Medulla oblongata (tissue), 1 donor: Measurements from ENCODE around the gene SERHL2.
"Not testable (repeated sequence)": the region's sequence is repeated elsewhere in the genome, so short reads cannot be mapped to it uniquely, and the experiment has no call there.

Source experiments
- DNase-seq: peaks from one replicate; pipeline ENCODE4 v3.0.0-alpha.2; 2015; ENCODE audit errors: extremely low spot score

Gene SERHL2

GRCh38 chr22:42535082-42535731 is 18.5 kb upstream of the SERHL2 start:
- DNase-seq: not testable (repeated sequence)

DNA sequence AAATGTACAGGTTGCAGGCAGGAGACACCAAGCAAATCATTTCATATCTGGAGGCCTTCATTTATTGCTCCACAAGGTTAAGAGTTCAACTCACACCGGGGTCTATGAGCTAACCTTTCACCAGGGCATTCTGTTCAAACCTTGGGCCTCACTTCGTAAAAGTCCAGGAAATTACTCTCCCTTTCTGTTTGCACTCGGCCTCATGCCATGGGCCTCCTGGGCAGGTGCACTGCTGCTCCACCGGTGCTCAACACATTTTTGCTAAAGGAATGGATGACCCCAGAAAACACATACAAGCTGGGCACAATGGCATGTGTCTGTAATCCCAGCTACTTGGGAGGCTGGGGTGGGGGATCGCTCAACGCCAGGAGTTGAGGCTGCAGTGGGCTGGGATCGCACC is 17.6 kb upstream of the SERHL2 start:
- DNase-seq: no peak

DNA sequence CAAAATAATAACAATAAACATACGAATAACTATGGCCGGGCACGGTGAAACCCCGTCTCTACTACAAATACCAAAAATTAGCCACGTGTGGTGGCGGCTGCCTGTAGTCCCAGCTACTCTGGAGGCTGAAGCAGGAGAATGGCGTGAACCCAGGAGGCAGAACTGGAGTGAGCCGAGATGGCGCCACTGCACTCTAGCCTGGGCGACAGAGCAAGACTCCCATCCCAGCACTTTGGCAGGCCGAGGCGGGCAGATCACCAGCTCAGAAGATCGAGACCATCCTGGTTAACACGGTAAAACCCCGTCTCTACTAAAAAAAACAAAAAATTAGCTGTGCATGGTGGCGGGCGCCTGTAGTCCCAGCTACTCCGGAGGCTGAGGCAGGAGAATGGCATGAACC is 17.1 kb upstream of the SERHL2 start:
- not testable (repeated sequence) for DNase-seq

DNA sequence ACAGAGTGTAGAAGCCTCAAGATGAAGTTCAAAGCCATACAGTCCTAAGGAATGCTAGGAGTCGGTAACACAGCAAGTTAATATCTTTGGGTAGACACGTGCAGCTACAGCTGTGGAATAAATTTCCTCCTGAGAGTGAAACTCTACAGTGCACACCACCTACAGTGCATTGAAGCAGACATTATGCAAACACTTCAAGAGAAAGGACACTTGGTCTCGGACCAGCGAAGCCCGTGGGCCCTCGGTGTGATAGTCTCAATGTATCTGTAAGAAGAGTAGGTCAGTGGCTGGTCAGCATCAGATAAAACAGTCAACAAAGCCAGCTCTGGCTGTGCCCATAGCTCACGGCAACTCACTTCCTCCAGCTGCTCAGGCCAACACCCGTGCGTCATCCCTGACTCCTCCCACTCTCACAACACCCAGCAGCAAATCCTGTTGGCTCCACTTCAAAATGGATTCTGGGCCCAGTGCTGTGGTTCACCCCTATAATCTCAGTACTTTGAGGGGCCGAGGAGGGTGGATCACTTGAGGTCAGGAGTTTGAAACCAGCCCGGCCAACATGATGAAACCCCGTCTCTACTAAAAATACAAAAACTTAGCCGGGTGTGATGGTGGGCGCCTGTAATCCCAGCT is 16.4 kb upstream of the SERHL2 start:
- not testable (repeated sequence) for DNase-seq

DNA sequence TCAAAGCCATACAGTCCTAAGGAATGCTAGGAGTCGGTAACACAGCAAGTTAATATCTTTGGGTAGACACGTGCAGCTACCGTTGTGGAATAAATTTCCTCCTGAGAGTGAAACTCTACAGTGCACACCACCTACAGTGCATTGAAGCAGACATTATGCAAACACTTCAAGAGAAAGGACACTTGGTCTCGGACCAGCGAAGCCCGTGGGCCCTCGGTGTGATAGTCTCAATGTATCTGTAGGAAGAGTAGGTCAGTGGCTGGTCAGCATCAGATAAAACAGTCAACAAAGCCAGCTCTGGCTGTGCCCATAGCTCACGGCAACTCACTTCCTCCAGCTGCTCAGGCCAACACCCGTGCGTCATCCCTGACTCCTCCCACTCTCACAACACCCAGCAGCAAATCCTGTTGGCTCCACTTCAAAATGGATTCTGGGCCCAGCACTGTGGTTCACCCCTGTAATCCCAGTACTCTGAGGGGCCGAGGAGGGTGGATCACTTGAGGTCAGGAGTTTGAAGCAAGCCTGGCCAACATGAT is 14.5 kb upstream of the SERHL2 start:
- DNase-seq: not testable (repeated sequence)

GRCh38 chr22:42544686-42545085 is 9.1 kb upstream of the SERHL2 start:
- DNase-seq: no peak

DNA sequence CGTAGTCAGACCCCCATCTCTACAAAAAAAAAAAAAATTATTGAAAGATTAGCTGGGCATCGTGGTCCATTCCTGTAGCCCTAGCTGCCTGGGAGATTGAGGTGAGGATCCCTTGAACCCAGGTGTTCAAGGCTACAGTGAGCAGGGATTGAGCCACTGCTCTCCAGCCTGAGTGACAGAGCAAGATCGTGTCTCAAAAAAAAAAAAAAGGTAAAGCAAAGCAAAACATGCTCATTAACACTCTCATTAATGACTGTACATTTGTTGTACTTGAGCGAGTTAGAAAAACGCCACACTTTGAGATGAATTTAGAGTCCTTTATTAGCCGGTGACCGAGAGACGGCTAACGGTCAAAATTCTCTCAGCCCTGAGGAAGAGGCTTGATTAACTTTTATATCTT is 6.2 kb upstream of the SERHL2 start:
- no peak for DNase-seq

- not testable (repeated sequence) for DNase-seq
Measured at GRCh38 chr22:42548126-42548525, 5.6 kb upstream of the SERHL2 start.

DNA sequence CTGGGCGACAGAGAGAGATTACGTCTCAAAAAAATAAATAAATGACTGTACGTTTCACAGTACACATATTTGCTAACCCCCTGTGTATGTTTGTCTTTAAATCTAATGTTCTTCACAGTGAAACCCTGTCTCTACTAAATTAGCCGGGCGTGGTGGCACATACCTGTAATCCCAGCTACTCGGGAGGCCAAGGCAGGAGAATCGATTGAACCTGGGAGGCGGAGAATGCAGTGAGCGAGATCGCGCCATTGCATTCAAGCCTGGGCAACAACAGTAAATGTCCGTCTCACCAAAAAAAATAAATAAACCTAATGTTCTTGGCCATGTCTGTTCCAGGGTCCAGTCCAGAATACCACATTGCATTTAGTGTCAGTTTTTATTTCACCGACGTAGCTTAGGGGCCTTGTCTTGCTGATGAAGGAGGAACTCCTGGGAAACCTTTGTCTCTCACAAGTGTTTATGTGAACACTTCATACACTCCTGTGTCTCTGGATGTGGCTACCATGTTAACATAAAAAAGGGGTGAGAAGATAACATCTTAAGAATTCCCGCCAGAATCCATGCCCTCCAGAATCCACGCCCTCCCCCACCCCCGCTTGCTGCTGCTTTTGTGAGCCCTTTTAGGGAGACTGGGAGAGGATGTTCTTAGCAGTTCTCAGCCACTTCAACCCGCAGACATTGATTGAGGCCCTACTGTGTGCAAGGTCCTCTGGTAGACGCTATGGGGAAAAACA is 5.0 kb upstream of the SERHL2 start:
- DNase-seq: no peak

- DNase-seq: no peak
Measured at GRCh38 chr22:42549331-42550060, 4.3 kb upstream of the SERHL2 start.

DNA sequence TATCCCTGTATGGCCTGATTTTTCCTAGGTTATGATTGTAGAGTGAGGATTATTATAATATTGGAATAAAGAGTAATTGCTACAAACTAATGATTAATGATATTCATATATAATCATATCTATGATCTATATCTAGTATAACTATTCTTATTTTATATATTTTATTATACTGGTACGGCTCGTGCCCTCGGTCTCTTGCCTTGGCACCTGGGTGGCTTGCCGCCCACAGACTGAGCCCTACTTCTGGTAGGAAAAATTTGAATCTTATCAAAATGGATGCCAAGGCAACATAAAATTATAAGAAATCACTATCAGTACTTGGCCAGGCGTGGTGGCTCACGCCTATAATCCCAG is 1.5 kb upstream of the SERHL2 start:
- DNase-seq: not testable (repeated sequence)

DNA sequence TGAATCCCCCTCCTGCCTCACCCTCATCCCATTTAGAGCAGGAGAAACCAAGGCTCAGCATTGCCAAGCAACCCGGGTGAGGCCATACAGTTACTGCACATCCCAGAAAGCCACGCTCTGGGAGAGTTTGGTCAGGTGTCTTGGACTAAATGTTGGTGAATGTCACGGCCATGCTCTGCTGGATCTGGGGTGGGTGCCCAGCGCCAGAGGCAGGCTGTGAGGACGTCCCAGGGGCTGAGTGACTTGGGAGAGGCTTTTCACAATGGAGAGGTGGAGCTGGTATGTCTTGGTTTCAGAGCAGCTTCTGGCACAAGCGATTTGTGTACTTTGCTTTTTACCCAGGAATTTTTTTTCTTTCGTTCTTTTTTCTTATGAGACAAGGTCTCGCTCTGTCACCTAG is 6.6 kb downstream of the SERHL2 start:
- no peak for DNase-seq

DNA sequence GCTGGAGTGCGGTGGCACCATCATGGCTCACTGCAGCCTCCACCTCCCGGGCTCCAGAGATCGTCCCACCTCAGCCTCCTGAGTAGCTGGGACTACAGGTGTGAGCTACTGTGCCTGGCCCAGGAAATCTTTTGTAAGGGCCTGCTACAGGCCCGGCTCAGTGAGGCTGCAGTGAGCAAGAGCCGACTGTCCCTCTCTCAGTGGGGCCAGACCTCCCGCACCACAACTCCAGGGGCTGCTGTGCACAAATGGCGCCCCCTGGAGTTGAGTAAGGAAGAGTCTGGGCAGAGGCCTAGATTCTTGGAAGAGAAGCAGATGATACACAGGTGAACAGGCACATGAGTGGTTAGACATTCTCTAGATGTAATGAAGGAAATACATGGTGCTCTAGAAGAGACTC is 7.0 kb downstream of the SERHL2 start:
- DNase-seq: no peak

DNA sequence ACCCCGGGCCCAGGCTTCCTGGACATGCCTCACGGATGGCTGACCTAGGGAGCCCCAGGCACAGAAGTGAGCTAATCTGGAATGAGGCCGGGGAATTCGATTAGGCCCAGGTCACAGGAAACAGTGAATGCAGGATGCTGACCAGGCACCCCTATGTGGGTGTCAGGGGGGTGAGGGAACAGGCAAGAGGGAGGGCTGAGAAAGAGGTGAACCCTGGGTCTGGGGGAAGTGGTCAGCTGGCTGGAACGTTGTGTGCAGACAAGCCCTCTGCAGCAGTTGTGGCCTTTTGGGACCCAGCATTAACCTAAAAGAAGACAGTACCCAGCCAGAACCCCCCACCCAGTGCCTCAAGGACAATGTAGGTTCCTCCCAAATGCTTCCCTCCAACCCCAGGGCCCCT is 8.1 kb downstream of the SERHL2 start:
- DNase-seq: no peak

- no peak for DNase-seq
Measured at GRCh38 chr22:42562279-42562678, 8.5 kb downstream of the SERHL2 start.

DNA sequence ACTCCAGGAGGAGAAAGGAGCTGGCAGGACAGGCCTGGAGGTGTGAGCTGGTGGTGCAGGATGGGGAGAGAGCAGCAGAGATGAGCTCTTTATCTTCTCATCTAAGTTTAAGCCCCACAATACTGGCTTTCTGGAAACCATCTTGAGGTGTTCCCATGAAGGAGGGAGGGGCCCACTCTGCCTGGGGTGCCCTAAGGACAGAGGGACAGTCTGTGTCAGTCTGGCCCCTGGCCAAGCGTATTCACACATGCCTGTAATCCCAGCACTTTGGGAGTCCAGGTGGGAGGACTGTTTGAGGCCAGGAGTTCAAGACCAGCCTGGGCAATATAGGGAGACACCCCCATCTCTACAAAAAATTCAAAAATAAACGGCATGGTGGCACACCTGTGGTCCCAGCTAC is 8.9 kb downstream of the SERHL2 start:
- no peak for DNase-seq

DNA sequence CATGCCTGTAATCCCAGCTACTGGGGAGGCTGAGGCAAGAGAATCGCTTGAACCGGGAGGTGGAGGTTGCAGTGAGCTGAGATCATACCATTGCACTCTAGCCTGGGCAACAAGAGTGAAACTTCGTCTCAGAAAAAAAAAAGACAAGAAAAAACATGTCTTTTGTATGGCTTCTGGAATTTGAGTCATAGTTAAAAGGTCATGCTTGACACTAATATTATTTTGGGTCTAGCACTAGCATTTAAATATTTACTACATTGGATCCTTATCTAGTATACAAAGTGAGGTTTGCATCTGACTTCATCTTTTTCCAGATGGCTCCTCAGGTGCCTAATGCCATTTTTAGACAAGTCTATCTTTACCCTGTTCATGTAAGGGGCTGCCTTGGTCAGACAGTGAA is 10.2 kb downstream of the SERHL2 start:
- DNase-seq: not testable (repeated sequence)

DNA sequence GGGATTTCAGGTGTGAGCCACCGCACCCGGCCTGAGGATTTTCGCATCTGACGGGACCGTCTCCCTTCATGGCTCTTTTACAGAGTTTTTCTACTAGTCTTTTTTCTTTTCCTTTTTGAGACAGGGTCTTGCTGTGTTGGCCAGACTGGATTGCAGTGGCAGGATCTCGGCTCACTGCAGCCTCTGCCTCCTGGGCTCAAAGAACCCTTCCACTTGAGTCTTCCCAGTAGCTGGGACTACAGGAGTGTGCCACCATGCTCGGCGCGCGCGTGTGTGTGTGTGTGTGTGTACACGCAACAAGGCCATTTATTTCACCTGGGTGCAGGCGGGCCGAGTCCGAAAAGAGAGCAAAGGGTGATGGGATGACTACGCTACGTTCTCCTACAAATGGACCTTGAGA is 10.9 kb downstream of the SERHL2 start:
- no peak for DNase-seq

GRCh38 chr22:42565956-42566355 is 12.2 kb downstream of the SERHL2 start:
- DNase-seq: no peak

DNA sequence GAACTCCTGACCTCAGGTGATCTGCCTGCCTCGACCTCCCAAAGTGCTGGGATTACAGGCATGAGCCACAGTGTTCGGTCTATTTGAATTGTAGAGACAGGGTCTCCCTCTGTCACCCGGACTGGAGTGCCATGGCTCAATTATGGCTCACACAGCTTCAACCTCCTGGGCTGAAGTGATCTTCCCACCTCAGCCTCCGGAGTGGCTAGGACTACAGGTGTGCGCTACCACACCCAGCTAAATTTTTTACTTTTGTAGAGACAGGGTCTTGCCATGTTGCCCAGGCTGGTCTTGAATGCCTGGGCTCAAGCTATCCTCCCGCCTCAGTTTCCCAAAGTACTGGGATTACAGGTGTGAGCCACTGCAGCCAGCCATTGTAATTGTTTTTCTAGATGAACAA is 14.2 kb downstream of the SERHL2 start:
- DNase-seq: not testable (repeated sequence)

DNA sequence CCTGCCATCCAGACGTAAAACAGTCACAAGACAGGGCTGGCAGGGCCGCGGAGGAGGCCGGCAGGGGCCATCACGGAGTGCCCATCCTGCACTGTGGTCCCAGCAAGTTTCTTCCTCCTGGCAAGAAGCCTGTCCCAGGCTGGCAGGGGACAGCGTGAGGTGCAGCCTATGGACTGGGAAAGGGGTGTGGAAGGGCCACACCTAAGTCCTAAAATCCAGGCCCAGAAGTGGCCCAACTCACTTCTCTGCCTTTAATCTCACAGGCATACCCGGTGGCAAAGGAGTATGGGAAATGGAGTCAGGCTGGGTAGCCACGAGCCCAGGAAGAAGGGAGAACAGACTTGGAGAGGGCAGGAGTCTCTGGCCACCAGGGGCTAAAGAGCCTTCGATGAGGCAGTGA is 16.8 kb downstream of the SERHL2 start:
- not testable (repeated sequence) for DNase-seq

DNA sequence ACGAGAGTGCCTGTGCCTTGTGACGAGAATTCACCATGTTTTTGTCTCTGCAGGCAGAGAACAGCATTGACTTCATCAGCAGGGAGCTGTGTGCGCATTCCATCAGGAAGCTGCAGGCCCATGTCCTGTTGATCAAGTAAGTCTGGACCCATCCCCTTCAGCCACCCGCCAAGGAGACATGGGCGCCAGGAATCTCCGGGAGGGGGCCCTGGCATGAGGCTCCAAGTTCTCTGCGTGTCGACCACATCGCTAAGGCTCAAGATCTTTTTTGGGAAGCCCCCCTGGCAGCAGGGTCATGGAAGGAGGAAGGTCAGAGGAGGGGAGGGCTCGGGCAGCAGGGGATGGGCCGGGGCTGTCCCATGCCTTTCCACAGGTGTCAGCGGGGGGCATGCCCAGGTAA is 17.3 kb downstream of the SERHL2 start:
- not testable (repeated sequence) for DNase-seq
